HCT116 (cell line): ENCODE measurements around the gene CD247. TPM values are rescaled to one million over a fixed set of nuclear protein-coding genes. Genes with fewer than 3 reads are reported as not detected.

Source experiments
- ATAC-seq: fragments of 200-7000 bp; cut with Tn5 transposase; 2 replicates; pipeline ENCODE4 v1.9.1; 2020; ENCODE audit warnings: mild to moderate bottlenecking, moderate library complexity
- BruUV-seq: library from RNA; stranded (reverse); fragments of 400-500 nt; replicated peaks from 2 replicates; lab custom pipeline; 2021; lab: Mats Ljungman, UMichigan
- CTCF ChIA-PET: fragments of 300-600 bp; sonication (Branson Sonifier 250); formaldehyde crosslinking; loops from one replicate; lab custom pipeline; 2021; ENCODE audit warnings: antibody characterized with exemption; lab: Charles Lee
- POLR2A ChIA-PET: fragments of 300-600, 350-600 bp; sonication (Branson Sonifier 250); formaldehyde crosslinking; loops from one replicate; lab custom pipeline; 2021; ENCODE audit warnings: antibody characterized with exemption; lab: Charles Lee
- RAD21 ChIA-PET, 2 experiments: fragments of 300-600 bp; sonication (Branson Sonifier 250); formaldehyde crosslinking; loops; one replicate each; lab custom pipeline; 2023; ENCODE audit warnings: low total read pairs in 2 of 2; ENCODE audit not compliant: uncharacterized antibody in 2 of 2, unreplicated experiment in 2 of 2, low non-redundant PET in 1 of 2; lab: Charles Lee
- DNase-seq: peaks from one replicate; pipeline ENCODE4 v3.0.0-alpha.2; 2010; ENCODE audit warnings: low read depth, low spot score
- H2AFZ ChIP-seq: fragments of 200-600 bp; shearing (Covaris generic), sonication (generic); 2 replicates; pipeline ENCODE4 v1.6.1; 2017; ENCODE audit warnings: low read depth, mixed run types, mixed read lengths, antibody characterized with exemption, low read length; ENCODE audit not compliant: poor library complexity, severe bottlenecking
- H3K27ac ChIP-seq: 2 replicates; pipeline ENCODE4 v1.5.1; 2012; ENCODE audit warnings: low read depth, low read length
- H3K27me3 ChIP-seq: fragments of 200-600 bp; sonication (generic); 2 replicates; pipeline ENCODE4 v1.6.1; 2016; ENCODE audit warnings: mixed run types, low read length, mixed read lengths; ENCODE audit not compliant: insufficient read depth
- H3K36me3 ChIP-seq, 2 experiments: fragments of 200-500 bp in 1 of 2; fragments of 200-600 bp in 1 of 2; sonication (Bioruptor generic) in 1 of 2; sonication (generic) in 1 of 2; 2 replicates each; pipeline versions ENCODE4 v1.5.1 to v1.6.1; 2014 to 2016; ENCODE audit warnings: low read length in 2 of 2, inconsistent platforms in 1 of 2, mixed read lengths in 1 of 2, mixed run types in 1 of 2; ENCODE audit not compliant: insufficient read depth in 2 of 2, control insufficient read depth in 1 of 2
- H3K4me1 ChIP-seq, 2 experiments: fragments of 200-600 bp in 1 of 2; sonication (generic) in 1 of 2; 2 replicates each; pipeline versions ENCODE4 v1.5.1 to v1.6.1; 2012 to 2017; ENCODE audit warnings: low read length in 2 of 2, inconsistent platforms in 1 of 2, mild to moderate bottlenecking in 1 of 2, mixed read lengths in 1 of 2, mixed run types in 1 of 2, moderate library complexity in 1 of 2; ENCODE audit not compliant: insufficient read depth in 2 of 2, control insufficient read depth in 1 of 2
- H3K4me2 ChIP-seq: fragments of 200-600 bp; sonication (generic); 2 replicates; pipeline ENCODE4 v1.6.1; 2017; ENCODE audit warnings: mixed run types, low read length, mixed read lengths
- H3K4me3 ChIP-seq, 2 experiments: fragments of 200-600 bp in 1 of 2; sonication (generic) in 1 of 2; replicated peaks in 1 of 2; 2 replicates each; pipeline ENCODE4 v1.5.1; 2011 to 2016; ENCODE audit warnings: low read length in 2 of 2, control low read depth in 1 of 2, low read depth in 1 of 2, mild to moderate bottlenecking in 1 of 2, mixed read lengths in 1 of 2, mixed run types in 1 of 2
- H3K79me2 ChIP-seq: fragments of 200-600 bp; sonication (generic); 2 replicates; pipeline ENCODE4 v1.6.1; 2017; ENCODE audit warnings: mild to moderate bottlenecking, mixed run types, low read length, moderate library complexity, mixed read lengths; ENCODE audit not compliant: insufficient read depth
- H3K9ac ChIP-seq: fragments of 200-600 bp; sonication (generic); 2 replicates; pipeline ENCODE4 v1.6.1; 2016; ENCODE audit warnings: low read length, mixed read lengths
- H3K9me2 ChIP-seq: fragments of 200-600 bp; sonication (generic), shearing (Covaris generic); 2 replicates; pipeline ENCODE4 v1.6.1; 2017; ENCODE audit warnings: mixed run types, mild to moderate bottlenecking, moderate library complexity; ENCODE audit not compliant: insufficient read depth
- H3K9me3 ChIP-seq, 2 experiments: fragments of 200-500 bp in 1 of 2; fragments of 200-600 bp in 1 of 2; sonication (Bioruptor generic) in 1 of 2; sonication (generic) in 1 of 2; 2 replicates each; pipeline ENCODE4 v1.6.1; 2014 to 2017; ENCODE audit warnings: low read length in 2 of 2, mixed read lengths in 2 of 2, inconsistent platforms in 1 of 2, low read depth in 1 of 2, mild to moderate bottlenecking in 1 of 2, mixed run types in 1 of 2, moderate library complexity in 1 of 2; ENCODE audit not compliant: control insufficient read depth in 1 of 2, insufficient read depth in 1 of 2
- H4K20me1 ChIP-seq: fragments of 200-600 bp; sonication (generic), shearing (Covaris generic); 2 replicates; pipeline ENCODE4 v1.6.1; 2017; ENCODE audit warnings: mixed run types, mild to moderate bottlenecking, moderate library complexity; ENCODE audit not compliant: insufficient read depth
- CTCF ChIP-seq, 3 experiments: fragments of 200-600 bp in 1 of 3; sonication (generic) in 1 of 3; IDR thresholded peaks in 2 of 3; conservative IDR thresholded peaks in 1 of 3; 2 replicates each; pipeline ENCODE4 v1.5.1; 2012 to 2017; ENCODE audit warnings: low read depth in 2 of 3, low read length in 2 of 3, antibody characterized with exemption in 1 of 3, borderline replicate concordance in 1 of 3, control low read depth in 1 of 3, mild to moderate bottlenecking in 1 of 3, mixed read lengths in 1 of 3, mixed run types in 1 of 3, moderate library complexity in 1 of 3; ENCODE audit not compliant: insufficient read depth in 1 of 3
- EGR1 ChIP-seq: IDR thresholded peaks from 2 replicates; pipeline ENCODE4 v1.6.1; 2012; ENCODE audit warnings: low read depth
- JUND ChIP-seq: IDR thresholded peaks from 2 replicates; pipeline ENCODE4 v1.6.1; 2012
- TCF7L2 ChIP-seq: IDR thresholded peaks from 2 replicates; pipeline ENCODE4 v1.7.0; 2011; ENCODE audit warnings: borderline replicate concordance, inconsistent platforms; ENCODE audit not compliant: insufficient read depth, insufficient read length; ENCODE audit errors: extremely low read depth
- intact Hi-C: fragments of 100-400 bp; cut with micrococcal nuclease; formaldehyde crosslinking; loops from 2 replicates; pipeline ENCODE4 v1.10.0; 2022
- total RNA-seq: library from RNA; stranded (reverse); gene quantifications from one replicate; pipeline ENCODE4 v1.2.1, GENCODE V29; 2021; ENCODE audit not compliant: unreplicated experiment

CD247 gene
- total RNA-seq, 1 experiment from 2014 or later, result 0.57 TPM

GRCh38 chr1:167532964-167533824 lies 14.9 kb upstream of the CD247 start:
- Histone ChIP-seq H3K27ac (no peak overlapping the region), H3K9me2 (no peaks in the 10 kb centered on the region), H3K9ac (no peak overlapping the region), H3K79me2 (no peaks in the 10 kb centered on the region), H3K27me3 (no peaks in the 10 kb centered on the region; the same call in 1 of the 2 replicates), H3K4me1 (no peaks in the 10 kb centered on the region), H3K9me3 (no peaks in the 10 kb centered on the region), H4K20me1 (no peaks in the 10 kb centered on the region), H3K4me3 (no peak overlapping the region), H2AFZ (no peak overlapping the region), H3K4me2 (no peak overlapping the region), H3K36me3 (no peaks in the 10 kb centered on the region)
- ATAC-seq, result peak; percentile 54
- ChIA-PET CTCF (interaction anchor here (0.6 to 1.6 kb wide), 8 partner anchors 8 to 474 kb away, joined by 3 to 6 read pairs (median 3); partner anchors contain the start of gene CREG1), RAD21 (interaction anchor here in 1 of 2 experiments (1.6 kb wide), 1 partner anchor 78 kb away, joined by 3 read pairs; no protein-coding TSS in a partner anchor), POLR2A (interaction anchor here (1.6 kb wide), 1 partner anchor 265 kb away, joined by 4 read pairs; no protein-coding TSS in a partner anchor)
- no peak for TF ChIP-seq TCF7L2
- no peak for TF ChIP-seq EGR1
- TF ChIP-seq CTCF (IDR thresholded peaks at IDR 0.05 in 2 of 3, conservative IDR thresholded peaks at IDR 0.05 in 1 of 3; ENCODE audit: borderline replicate concordance in 1 of 3, insufficient read depth in 1 of 3, low read depth in 2 of 3, low read length in 2 of 3), result no peak
- no peak for TF ChIP-seq JUND
- intact Hi-C loops, result loop anchor here (1.0 to 5.0 kb wide), 4 partner anchors 91 to 618 kb away; partner anchors contain the start of gene POU2F1
- BruUV-seq, result no TSS peak
- no peak for DNase-seq
